ENCODE results near the gene ATXN7L3. TPM values are rescaled to one million over a fixed set of nuclear protein-coding genes. Genes with fewer than 3 reads are reported as not detected.

ATXN7L3 gene
- total and polyA plus RNA-seq, 9 of the 15 experiments (the other 6 are each of a cell fraction or from before 2014, with no cell fraction given): 0.62 to 66.1 (median 33.2) TPM

- TF ChIP-seq USF1 (CRISPR knock-in tag; IDR thresholded peaks at IDR 0.05): no peak
- TF ChIP-seq LEF1 (IDR thresholded peaks at IDR 0.05): no peak
- TF ChIP-seq MYC (IDR thresholded peaks at IDR 0.05; ENCODE audit: low read depth, low read length): peak; percentile 80
- TF ChIP-seq MYC (CRISPR knock-in tag; IDR thresholded peaks at IDR 0.05; ENCODE audit: borderline replicate concordance, low read depth): no peak
- no peak for TF ChIP-seq POLR2AphosphoS2 (IDR thresholded peaks at IDR 0.05; ENCODE audit: low read length)
- TF ChIP-seq ELF1 (tag; IDR thresholded peaks at IDR 0.05): peak; percentile 58
- no peak for TF ChIP-seq CXXC5 (CRISPR knock-in tag; IDR thresholded peaks at IDR 0.05)
- TF ChIP-seq, protein P1, sequence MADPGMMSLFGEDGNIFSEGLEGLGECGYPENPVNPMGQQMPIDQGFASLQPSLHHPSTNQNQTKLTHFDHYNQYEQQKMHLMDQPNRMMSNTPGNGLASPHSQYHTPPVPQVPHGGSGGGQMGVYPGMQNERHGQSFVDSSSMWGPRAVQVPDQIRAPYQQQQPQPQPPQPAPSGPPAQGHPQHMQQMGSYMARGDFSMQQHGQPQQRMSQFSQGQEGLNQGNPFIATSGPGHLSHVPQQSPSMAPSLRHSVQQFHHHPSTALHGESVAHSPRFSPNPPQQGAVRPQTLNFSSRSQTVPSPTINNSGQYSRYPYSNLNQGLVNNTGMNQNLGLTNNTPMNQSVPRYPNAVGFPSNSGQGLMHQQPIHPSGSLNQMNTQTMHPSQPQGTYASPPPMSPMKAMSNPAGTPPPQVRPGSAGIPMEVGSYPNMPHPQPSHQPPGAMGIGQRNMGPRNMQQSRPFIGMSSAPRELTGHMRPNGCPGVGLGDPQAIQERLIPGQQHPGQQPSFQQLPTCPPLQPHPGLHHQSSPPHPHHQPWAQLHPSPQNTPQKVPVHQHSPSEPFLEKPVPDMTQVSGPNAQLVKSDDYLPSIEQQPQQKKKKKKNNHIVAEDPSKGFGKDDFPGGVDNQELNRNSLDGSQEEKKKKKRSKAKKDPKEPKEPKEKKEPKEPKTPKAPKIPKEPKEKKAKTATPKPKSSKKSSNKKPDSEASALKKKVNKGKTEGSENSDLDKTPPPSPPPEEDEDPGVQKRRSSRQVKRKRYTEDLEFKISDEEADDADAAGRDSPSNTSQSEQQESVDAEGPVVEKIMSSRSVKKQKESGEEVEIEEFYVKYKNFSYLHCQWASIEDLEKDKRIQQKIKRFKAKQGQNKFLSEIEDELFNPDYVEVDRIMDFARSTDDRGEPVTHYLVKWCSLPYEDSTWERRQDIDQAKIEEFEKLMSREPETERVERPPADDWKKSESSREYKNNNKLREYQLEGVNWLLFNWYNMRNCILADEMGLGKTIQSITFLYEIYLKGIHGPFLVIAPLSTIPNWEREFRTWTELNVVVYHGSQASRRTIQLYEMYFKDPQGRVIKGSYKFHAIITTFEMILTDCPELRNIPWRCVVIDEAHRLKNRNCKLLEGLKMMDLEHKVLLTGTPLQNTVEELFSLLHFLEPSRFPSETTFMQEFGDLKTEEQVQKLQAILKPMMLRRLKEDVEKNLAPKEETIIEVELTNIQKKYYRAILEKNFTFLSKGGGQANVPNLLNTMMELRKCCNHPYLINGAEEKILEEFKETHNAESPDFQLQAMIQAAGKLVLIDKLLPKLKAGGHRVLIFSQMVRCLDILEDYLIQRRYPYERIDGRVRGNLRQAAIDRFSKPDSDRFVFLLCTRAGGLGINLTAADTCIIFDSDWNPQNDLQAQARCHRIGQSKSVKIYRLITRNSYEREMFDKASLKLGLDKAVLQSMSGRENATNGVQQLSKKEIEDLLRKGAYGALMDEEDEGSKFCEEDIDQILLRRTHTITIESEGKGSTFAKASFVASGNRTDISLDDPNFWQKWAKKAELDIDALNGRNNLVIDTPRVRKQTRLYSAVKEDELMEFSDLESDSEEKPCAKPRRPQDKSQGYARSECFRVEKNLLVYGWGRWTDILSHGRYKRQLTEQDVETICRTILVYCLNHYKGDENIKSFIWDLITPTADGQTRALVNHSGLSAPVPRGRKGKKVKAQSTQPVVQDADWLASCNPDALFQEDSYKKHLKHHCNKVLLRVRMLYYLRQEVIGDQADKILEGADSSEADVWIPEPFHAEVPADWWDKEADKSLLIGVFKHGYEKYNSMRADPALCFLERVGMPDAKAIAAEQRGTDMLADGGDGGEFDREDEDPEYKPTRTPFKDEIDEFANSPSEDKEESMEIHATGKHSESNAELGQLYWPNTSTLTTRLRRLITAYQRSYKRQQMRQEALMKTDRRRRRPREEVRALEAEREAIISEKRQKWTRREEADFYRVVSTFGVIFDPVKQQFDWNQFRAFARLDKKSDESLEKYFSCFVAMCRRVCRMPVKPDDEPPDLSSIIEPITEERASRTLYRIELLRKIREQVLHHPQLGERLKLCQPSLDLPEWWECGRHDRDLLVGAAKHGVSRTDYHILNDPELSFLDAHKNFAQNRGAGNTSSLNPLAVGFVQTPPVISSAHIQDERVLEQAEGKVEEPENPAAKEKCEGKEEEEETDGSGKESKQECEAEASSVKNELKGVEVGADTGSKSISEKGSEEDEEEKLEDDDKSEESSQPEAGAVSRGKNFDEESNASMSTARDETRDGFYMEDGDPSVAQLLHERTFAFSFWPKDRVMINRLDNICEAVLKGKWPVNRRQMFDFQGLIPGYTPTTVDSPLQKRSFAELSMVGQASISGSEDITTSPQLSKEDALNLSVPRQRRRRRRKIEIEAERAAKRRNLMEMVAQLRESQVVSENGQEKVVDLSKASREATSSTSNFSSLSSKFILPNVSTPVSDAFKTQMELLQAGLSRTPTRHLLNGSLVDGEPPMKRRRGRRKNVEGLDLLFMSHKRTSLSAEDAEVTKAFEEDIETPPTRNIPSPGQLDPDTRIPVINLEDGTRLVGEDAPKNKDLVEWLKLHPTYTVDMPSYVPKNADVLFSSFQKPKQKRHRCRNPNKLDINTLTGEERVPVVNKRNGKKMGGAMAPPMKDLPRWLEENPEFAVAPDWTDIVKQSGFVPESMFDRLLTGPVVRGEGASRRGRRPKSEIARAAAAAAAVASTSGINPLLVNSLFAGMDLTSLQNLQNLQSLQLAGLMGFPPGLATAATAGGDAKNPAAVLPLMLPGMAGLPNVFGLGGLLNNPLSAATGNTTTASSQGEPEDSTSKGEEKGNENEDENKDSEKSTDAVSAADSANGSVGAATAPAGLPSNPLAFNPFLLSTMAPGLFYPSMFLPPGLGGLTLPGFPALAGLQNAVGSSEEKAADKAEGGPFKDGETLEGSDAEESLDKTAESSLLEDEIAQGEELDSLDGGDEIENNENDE (IDR thresholded peaks at IDR 0.05; ENCODE audit: low read depth, low read length): no peak
- no peak for TF ChIP-seq SRSF1 (IDR thresholded peaks at IDR 0.05; ENCODE audit: low read depth, low read length)
- TF ChIP-seq, protein P2, sequence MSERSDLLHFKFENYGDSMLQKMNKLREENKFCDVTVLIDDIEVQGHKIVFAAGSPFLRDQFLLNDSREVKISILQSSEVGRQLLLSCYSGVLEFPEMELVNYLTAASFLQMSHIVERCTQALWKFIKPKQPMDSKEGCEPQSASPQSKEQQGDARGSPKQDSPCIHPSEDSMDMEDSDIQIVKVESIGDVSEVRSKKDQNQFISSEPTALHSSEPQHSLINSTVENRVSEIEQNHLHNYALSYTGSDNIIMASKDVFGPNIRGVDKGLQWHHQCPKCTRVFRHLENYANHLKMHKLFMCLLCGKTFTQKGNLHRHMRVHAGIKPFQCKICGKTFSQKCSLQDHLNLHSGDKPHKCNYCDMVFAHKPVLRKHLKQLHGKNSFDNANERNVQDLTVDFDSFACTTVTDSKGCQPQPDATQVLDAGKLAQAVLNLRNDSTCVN (CRISPR knock-in tag; IDR thresholded peaks at IDR 0.05): no peak
- no peak for TF ChIP-seq NR2C1 (IDR thresholded peaks at IDR 0.05)
- TF ChIP-seq NR2C1 (tag; IDR thresholded peaks at IDR 0.05): no peak
- no peak for TF ChIP-seq PPARD (CRISPR knock-in tag; IDR thresholded peaks at IDR 0.05)
Measured at GRCh38 chr17:44218344-44219107, 18.8 kb upstream of the ATXN7L3 start (continued).

Measured in K562 (cell line).